GM12878 (cell line): Measurements from ENCODE around the gene SPHK2. TPM values are rescaled to one million over a fixed set of nuclear protein-coding genes. Genes with fewer than 3 reads are reported as not detected.

Experiments used
- ATF3 ChIP-seq: IDR thresholded peaks from 2 replicates; pipeline ENCODE4 v1.6.1; 2011; ENCODE audit warnings: low read depth, mild to moderate bottlenecking, low read length, moderate library complexity, borderline replicate concordance; ENCODE audit errors: extremely low read depth
- BCLAF1 ChIP-seq: fragments of 450-650 bp; IDR thresholded peaks from 2 replicates; pipeline ENCODE4 v1.6.1; 2017; ENCODE audit warnings: antibody characterized with exemption, mild to moderate bottlenecking, moderate library complexity
- EP300 ChIP-seq, 2 experiments: fragments of 150-350 bp in 1 of 2; IDR thresholded peaks; 2 replicates each; pipeline ENCODE4 v1.6.1; 2011 to 2012; ENCODE audit warnings: low read depth in 2 of 2, low read length in 2 of 2, borderline replicate concordance in 1 of 2, improper control_type of control experiment in 1 of 2, inconsistent platforms in 1 of 2; ENCODE audit not compliant: control insufficient read depth in 1 of 2
- FOXK2 ChIP-seq: fragments of 450-650 bp; IDR thresholded peaks from 2 replicates; pipeline ENCODE4 v1.6.1; 2017; ENCODE audit warnings: mild to moderate bottlenecking, moderate library complexity
- POLR2AphosphoS2 ChIP-seq: IDR thresholded peaks from 2 replicates; pipeline ENCODE4 v1.6.1; 2011; ENCODE audit warnings: low read depth, mild to moderate bottlenecking, low read length, improper control_type of control experiment, moderate library complexity
- RB1 ChIP-seq: fragments of 450-650 bp; formaldehyde crosslinking; IDR thresholded peaks from 2 replicates; pipeline ENCODE4 v1.6.1; 2017; ENCODE audit warnings: mild to moderate bottlenecking, borderline replicate concordance
- STAT1 ChIP-seq: fragments of 450-650 bp; conservative IDR thresholded peaks from 2 replicates; pipeline ENCODE4 v1.6.1; 2014; ENCODE audit warnings: antibody characterized with exemption, mild to moderate bottlenecking
- ZBTB40 ChIP-seq: fragments of 450-650 bp; IDR thresholded peaks from 2 replicates; pipeline ENCODE4 v1.6.1; 2016; ENCODE audit warnings: mild to moderate bottlenecking, moderate library complexity, borderline replicate concordance
- ZSCAN29 ChIP-seq: fragments of 450-650 bp; IDR thresholded peaks from 2 replicates; pipeline ENCODE4 v1.6.1; 2017; ENCODE audit warnings: mild to moderate bottlenecking, moderate library complexity
- polyA plus RNA-seq, 11 experiments: library from polyadenylated mRNA; depleted of rRNA in 4 of 11; unstranded in 6 of 11; stranded (reverse) in 5 of 11; fragments of >200 nt; fragmentation: Nextera tagmentation in 4 of 11; fragmentation: Illumina TruSeq in 1 of 11; extraction: Ambion mirVana in 4 of 11; extraction: Trizol in 1 of 11; gene quantifications; 1 replicate in 1 of 11; 2 replicates in 10 of 11; pipeline versions ENCODE4 v1.2.1 to v1.2.3, GENCODE V29; 2011 to 2016; ENCODE audit warnings: inconsistent platforms in 2 of 11, missing spikeins in 2 of 11, low read depth in 1 of 11
- total RNA-seq, 4 experiments: library from RNA; depleted of rRNA in 3 of 4; stranded (reverse); fragments of >200 nt in 3 of 4; fragmentation: Illumina TruSeq in 1 of 4; extraction: Trizol in 1 of 4; gene quantifications; 2 replicates each; pipeline versions ENCODE4 v1.2.1 to v1.2.3, GENCODE V29; 2013 to 2021

Gene SPHK2
- total and polyA plus RNA-seq, 10 of the 15 experiments (the other 5 are each of a cell fraction or from before 2014, with no cell fraction given), result 0.37 to 40.5 (median 11.2) TPM

- TF ChIP-seq ZBTB40, result no peak
- TF ChIP-seq ZSCAN29, result no peak
- TF ChIP-seq POLR2AphosphoS2, result peak; percentile 29; the same call in 1 of the 2 replicates
- no peak for TF ChIP-seq STAT1
- no peak for TF ChIP-seq ATF3
- no peak for TF ChIP-seq EP300 (IDR thresholded peaks at IDR 0.05; ENCODE audit: borderline replicate concordance in 1 of 2, control insufficient read depth in 1 of 2, low read depth in 2 of 2, low read length in 2 of 2)
- no peak for TF ChIP-seq BCLAF1
- no peak for TF ChIP-seq FOXK2
- TF ChIP-seq RB1, result no peak
These were observed 5.4 kb upstream of the SPHK2 start (continued) for GRCh38 chr19:48613852-48614435.
